OCI-LY3 (cell line): ENCODE data around the gene NAPB.

Source experiments
- CTCF ChIP-seq: fragments of 200-600, 300-600 bp; sonication (generic); IDR thresholded peaks from 2 replicates; pipeline ENCODE4 v1.5.1; 2014; ENCODE audit warnings: antibody characterized with exemption, low read length, low read depth
- EZH2phosphoT487 ChIP-seq: fragments of 200-600 bp; shearing (Covaris generic); IDR thresholded peaks from 2 replicates; pipeline ENCODE4 v1.6.1; 2018; ENCODE audit warnings: antibody characterized with exemption, mixed run types, low read depth

DNA sequence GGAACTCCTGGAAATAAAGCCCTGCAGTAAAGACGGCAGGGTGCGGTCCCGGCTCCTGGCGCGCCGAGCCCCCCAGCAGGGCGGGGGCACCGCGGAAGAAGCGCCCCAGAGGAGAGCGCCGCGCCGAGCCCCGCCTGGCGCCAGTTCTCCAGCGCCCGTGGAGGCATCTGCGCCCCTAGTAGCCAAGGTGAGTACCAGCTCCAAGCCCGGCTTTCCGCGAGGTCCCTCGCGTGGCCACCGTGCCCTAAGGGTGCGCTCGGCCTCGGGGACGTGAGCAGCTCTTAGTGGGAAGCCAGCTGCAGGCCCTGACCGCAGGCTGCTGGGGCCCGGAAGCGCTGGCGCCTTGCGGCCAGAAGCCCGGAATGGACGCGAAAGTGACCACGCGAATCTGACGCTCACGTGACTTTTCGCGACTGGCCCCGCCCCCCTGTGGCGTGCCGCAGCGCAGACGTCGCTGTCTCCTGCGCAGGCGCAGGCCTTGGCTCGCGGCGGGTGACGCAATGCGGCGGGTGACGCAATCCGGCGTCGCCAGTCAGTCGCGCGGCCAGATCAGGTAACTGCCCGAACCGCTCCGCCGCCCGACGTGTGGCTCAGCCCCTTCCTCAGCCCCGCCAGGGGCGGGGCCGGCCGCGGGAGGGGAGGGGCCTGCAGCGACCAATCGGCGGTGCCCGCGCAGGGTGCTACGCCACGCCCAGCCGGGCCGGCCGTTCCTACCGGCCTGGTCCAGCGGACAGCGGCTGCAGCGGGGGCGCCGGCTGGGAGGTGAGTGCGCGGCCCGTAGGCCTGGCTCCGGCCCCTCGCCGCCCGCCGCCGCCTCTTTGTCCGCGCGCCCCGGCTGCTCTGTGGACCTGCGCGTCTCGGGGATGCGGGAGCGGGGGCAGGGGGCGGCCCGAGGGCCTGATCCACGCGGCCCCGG, 59.6 kb downstream of the NAPB start, which contains the start of gene GZF1:
- TF ChIP-seq CTCF: no peak
- no peak for TF ChIP-seq EZH2phosphoT487
